Tibial artery (tissue), 4 donors: Measurements from ENCODE around the gene SPTLC1.

Source experiments
- DNase-seq, 2 donors: peaks; one replicate each; pipeline ENCODE4 v3.0.0-alpha.2; 2019
- H3K27ac ChIP-seq, 2 donors: fragments of 200-600 bp; sonication (generic) in 1 of 2; 1 replicate in 1 of 2; 2 replicates in 1 of 2; pipeline ENCODE4 v1.5.1; 2018 to 2019; ENCODE audit warnings: mild to moderate bottlenecking in 1 of 2
- H3K27me3 ChIP-seq, 2 donors: fragments of 200-600 bp; sonication (generic) in 1 of 2; one replicate each; pipeline versions ENCODE4 v1.5.1 to v1.6.0; 2016 to 2019
- H3K36me3 ChIP-seq, 3 donors: fragments of 200-600 bp; sonication (generic) in 2 of 3; one replicate each; pipeline ENCODE4 v1.5.1; 2016 to 2019; ENCODE audit warnings: mild to moderate bottlenecking in 2 of 3
- H3K4me1 ChIP-seq, 4 donors: fragments of 200-600 bp; sonication (generic) in 2 of 4; 1 replicate in 3 of 4; 2 replicates in 1 of 4; pipeline ENCODE4 v1.5.1; 2016 to 2019
- H3K4me3 ChIP-seq, 2 donors: fragments of 200-600 bp; sonication (generic) in 1 of 2; 1 replicate in 1 of 2; 2 replicates in 1 of 2; pipeline ENCODE4 v1.5.1; 2018 to 2019; ENCODE audit warnings: mild to moderate bottlenecking in 2 of 2
- H3K9me3 ChIP-seq, 3 donors: fragments of 200-600 bp; sonication (generic) in 1 of 3; one replicate each; pipeline ENCODE4 v1.5.1; 2016 to 2019
- intact Hi-C: fragments of 100-400 bp; cut with DNase I; formaldehyde crosslinking; loops from one replicate; pipeline ENCODE4 v1.15.0; 2023; ENCODE audit warnings: low total_unique reads
- TF ChIP-seq, protein P1 (sequence below), 2 experiments: fragments of 200-600 bp in 1 of 2; fragments of 450-650 bp in 1 of 2; IDR thresholded peaks; one replicate each; pipeline ENCODE4 v1.5.1; 2017 to 2019; ENCODE audit warnings: antibody characterized with exemption in 2 of 2, mild to moderate bottlenecking in 1 of 2, moderate library complexity in 1 of 2

The SPTLC1 gene

DNA sequence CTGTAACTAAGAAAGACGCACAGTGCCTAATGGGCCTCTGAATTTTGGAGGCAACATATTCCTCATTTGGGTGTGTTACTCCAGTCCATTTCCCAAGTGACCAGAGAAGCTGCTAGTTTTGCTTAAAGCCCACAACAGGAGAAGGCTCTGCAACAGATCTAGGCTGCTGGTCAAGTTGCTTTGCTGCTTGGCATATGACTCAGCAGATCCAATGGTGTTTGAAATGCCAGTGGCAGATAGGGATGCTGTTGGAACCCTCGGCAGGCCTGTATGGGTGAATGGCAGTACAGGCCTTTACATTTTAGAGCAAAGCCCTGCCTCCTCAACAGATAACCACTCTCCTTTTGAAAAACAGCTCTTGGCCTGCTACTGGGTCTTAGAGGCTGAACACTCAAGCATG, 129.0 kb downstream of the SPTLC1 start:
- intact Hi-C loops = no loop called here
- TF ChIP-seq, protein P1, sequence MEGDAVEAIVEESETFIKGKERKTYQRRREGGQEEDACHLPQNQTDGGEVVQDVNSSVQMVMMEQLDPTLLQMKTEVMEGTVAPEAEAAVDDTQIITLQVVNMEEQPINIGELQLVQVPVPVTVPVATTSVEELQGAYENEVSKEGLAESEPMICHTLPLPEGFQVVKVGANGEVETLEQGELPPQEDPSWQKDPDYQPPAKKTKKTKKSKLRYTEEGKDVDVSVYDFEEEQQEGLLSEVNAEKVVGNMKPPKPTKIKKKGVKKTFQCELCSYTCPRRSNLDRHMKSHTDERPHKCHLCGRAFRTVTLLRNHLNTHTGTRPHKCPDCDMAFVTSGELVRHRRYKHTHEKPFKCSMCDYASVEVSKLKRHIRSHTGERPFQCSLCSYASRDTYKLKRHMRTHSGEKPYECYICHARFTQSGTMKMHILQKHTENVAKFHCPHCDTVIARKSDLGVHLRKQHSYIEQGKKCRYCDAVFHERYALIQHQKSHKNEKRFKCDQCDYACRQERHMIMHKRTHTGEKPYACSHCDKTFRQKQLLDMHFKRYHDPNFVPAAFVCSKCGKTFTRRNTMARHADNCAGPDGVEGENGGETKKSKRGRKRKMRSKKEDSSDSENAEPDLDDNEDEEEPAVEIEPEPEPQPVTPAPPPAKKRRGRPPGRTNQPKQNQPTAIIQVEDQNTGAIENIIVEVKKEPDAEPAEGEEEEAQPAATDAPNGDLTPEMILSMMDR (IDR thresholded peaks at IDR 0.05) = no peak

DNA sequence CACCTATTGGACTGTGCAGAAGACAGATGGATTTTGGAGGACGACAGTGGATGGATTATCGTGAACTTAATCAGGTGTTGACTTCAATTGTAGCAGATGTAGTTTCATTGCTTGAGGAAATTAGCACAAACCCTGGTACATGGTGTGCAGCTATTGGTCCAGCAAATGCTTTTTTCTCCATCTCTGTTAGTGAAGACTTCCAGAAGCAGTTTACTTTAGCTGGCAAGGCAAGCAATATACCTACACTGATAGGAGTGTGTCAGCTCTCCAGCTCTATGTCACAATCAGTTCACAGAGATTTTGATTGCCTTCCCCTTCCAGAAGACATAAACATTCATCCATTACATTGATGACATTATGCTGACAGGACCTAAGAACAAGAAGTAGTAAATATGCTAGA, 129.5 kb downstream of the SPTLC1 start:
- no peaks in the 10 kb centered on the region for H3K27me3 ChIP-seq
- H3K9me3 ChIP-seq = no peaks in the 10 kb centered on the region
- H3K27ac ChIP-seq = no peak overlapping the region
- TF ChIP-seq, protein P1 (IDR thresholded peaks at IDR 0.05) = no peak
- H3K4me1 ChIP-seq = no peaks in the 10 kb centered on the region
- no peak overlapping the region for H3K4me3 ChIP-seq
- intact Hi-C loops = no loop called here
- no peaks in the 10 kb centered on the region for H3K36me3 ChIP-seq
- no peak for DNase-seq

More for the DNA sequence above, 129.0 kb downstream of the SPTLC1 start:
- no peak overlapping the region for H3K4me3 ChIP-seq
- no peaks in the 10 kb centered on the region for H3K36me3 ChIP-seq
- DNase-seq = no peak
- H3K27me3 ChIP-seq = no peaks in the 10 kb centered on the region
- no peak overlapping the region for H3K27ac ChIP-seq
- no peaks in the 10 kb centered on the region for H3K9me3 ChIP-seq
- no peaks in the 10 kb centered on the region for H3K4me1 ChIP-seq
